NB4 (cell line): ENCODE data around the gene PRR19.

ENCODE experiments used
- DNase-seq: peaks from one replicate; pipeline ENCODE4 v3.0.0; 2010; ENCODE audit warnings: low read depth
- H3K4me3 ChIP-seq: one replicate; pipeline ENCODE4 v1.5.1; 2011; ENCODE audit warnings: mild to moderate bottlenecking, low read depth, low read length, moderate library complexity
- MYC ChIP-seq: IDR thresholded peaks from 2 replicates; pipeline ENCODE4 v1.6.1; 2011; ENCODE audit warnings: low read depth, low read length
- POLR2A ChIP-seq: IDR thresholded peaks from 2 replicates; pipeline ENCODE4 v1.6.1; 2011; ENCODE audit warnings: mild to moderate bottlenecking; ENCODE audit not compliant: insufficient read length; ENCODE audit errors: extremely low read depth
- TF ChIP-seq, protein P1 (sequence below): IDR thresholded peaks from 2 replicates; pipeline ENCODE4 v1.6.1; 2011; ENCODE audit warnings: low read depth, low read length
- TF ChIP-seq, protein P2 (sequence below): IDR thresholded peaks from one replicate; pipeline ENCODE4 v1.5.1; 2012; ENCODE audit warnings: low read depth, low read length

PRR19 gene

DNA sequence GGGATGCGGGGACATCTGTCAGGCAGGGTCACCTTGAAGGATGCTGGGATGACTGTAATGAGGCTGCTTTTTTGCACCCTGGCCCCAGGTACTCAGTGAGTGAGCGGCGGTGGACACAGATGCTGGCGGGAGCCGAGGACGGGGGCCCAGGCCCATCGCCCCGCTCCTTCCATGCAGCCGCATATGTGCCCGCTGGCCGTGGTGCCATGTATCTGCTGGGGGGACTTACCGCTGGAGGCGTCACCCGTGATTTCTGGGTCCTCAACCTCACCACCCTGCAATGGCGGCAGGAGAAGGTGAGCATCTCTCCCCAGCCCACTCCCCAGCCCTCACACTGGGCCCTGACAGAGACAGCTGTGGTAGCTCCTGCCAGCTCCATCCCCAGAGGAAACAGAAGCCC, 54.8 kb downstream of the PRR19 start:
- TF ChIP-seq MYC (no peak), POLR2A (no peak)
- TF ChIP-seq, protein P1, sequence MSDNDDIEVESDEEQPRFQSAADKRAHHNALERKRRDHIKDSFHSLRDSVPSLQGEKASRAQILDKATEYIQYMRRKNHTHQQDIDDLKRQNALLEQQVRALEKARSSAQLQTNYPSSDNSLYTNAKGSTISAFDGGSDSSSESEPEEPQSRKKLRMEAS: no peak
- TF ChIP-seq, protein P2, sequence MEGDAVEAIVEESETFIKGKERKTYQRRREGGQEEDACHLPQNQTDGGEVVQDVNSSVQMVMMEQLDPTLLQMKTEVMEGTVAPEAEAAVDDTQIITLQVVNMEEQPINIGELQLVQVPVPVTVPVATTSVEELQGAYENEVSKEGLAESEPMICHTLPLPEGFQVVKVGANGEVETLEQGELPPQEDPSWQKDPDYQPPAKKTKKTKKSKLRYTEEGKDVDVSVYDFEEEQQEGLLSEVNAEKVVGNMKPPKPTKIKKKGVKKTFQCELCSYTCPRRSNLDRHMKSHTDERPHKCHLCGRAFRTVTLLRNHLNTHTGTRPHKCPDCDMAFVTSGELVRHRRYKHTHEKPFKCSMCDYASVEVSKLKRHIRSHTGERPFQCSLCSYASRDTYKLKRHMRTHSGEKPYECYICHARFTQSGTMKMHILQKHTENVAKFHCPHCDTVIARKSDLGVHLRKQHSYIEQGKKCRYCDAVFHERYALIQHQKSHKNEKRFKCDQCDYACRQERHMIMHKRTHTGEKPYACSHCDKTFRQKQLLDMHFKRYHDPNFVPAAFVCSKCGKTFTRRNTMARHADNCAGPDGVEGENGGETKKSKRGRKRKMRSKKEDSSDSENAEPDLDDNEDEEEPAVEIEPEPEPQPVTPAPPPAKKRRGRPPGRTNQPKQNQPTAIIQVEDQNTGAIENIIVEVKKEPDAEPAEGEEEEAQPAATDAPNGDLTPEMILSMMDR: no peak

DNA sequence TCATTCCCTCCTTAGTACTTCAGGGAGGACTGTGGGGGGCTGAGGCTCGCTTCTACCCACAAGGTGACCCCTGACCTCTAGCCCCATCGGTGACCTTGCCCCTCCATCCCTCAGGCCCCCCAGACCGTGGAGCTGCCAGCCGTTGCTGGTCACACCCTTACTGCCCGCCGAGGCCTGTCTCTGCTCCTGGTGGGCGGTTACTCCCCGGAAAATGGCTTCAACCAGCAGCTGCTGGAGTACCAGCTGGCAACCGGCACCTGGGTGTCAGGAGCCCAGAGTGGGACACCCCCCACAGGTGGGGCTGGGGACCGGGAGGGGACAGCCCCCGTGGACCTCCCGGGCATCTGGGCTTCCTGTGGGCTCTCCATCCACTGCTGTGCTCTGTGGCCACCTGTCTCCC, 55.4 kb downstream of the PRR19 start:
- TF ChIP-seq POLR2A (no peak), MYC (no peak)
- TF ChIP-seq, protein P1: no peak
- TF ChIP-seq, protein P2: no peak
- DNase-seq: no peak
- H3K4me3 ChIP-seq: no peak overlapping the region

More for the DNA sequence above, 54.8 kb downstream of the PRR19 start:
- DNase-seq: no peak
- no peak overlapping the region for H3K4me3 ChIP-seq
